ENCODE data around the gene DNAJC1. TPM values are rescaled to one million over a fixed set of nuclear protein-coding genes. Genes with fewer than 3 reads are reported as not detected.

The DNAJC1 gene
- total and polyA plus RNA-seq, 3 donors from 2014 or later, result 16.7 to 59.6 (median 59.0) TPM

- H3K9me3 ChIP-seq, result no peaks in the 10 kb centered on the region
- H3K4me3 ChIP-seq, result no peak overlapping the region
- intact Hi-C loops (cut with DNase I; ENCODE audit: low total_unique reads), result no loop called here
- TF ChIP-seq POLR2A (IDR thresholded peaks at IDR 0.05) (no peak), CTCF (IDR thresholded peaks at IDR 0.05) (no peak)
- H3K27me3 ChIP-seq, result no peaks in the 10 kb centered on the region
- H3K36me3 ChIP-seq (ENCODE audit: low read depth, missing control alignments), result no peaks in the 10 kb centered on the region
- no peak overlapping the region for H3K27ac ChIP-seq
- no peak for DNase-seq
- WGBS, 2 donors, result 71 to 77% methylated on average over 3 of the region's 3 CpGs
- H3K4me1 ChIP-seq, result no peaks in the 10 kb centered on the region
Measured at GRCh38 chr10:21749788-21750187, 253.7 kb downstream of the DNAJC1 start.

- intact Hi-C loops (cut with DNase I; ENCODE audit: low total_unique reads), result no loop called here
Measured at GRCh38 chr10:21747809-21748208, 255.7 kb downstream of the DNAJC1 start.

GRCh38 chr10:21746118-21746517 is 257.4 kb downstream of the DNAJC1 start:
- no peaks in the 10 kb centered on the region for H3K4me1 ChIP-seq
- H3K9me3 ChIP-seq, result no peaks in the 10 kb centered on the region
- no peak overlapping the region for H3K27ac ChIP-seq
- DNase-seq, result no peak
- H3K36me3 ChIP-seq (ENCODE audit: low read depth, missing control alignments), result no peaks in the 10 kb centered on the region
- no peak for TF ChIP-seq POLR2A (IDR thresholded peaks at IDR 0.05)
- TF ChIP-seq CTCF (IDR thresholded peaks at IDR 0.05), result no peak
- 90 to 94% methylated on average over 6 of the region's 6 CpGs for WGBS, 2 donors
- intact Hi-C loops (cut with DNase I; ENCODE audit: low total_unique reads), result no loop called here
- H3K4me3 ChIP-seq, result no peak overlapping the region
- no peaks in the 10 kb centered on the region for H3K27me3 ChIP-seq

More at GRCh38 chr10:21747809-21748208, 255.7 kb downstream of the DNAJC1 start:
- 84 to 94% methylated on average over 4 of the region's 4 CpGs for WGBS, 2 donors
- Histone ChIP-seq H3K4me3 (no peak overlapping the region), H3K27me3 (no peaks in the 10 kb centered on the region), H3K27ac (no peak overlapping the region), H3K9me3 (no peaks in the 10 kb centered on the region), H3K36me3 (ENCODE audit: low read depth, missing control alignments) (no peaks in the 10 kb centered on the region), H3K4me1 (no peaks in the 10 kb centered on the region)
- no peak for TF ChIP-seq CTCF (IDR thresholded peaks at IDR 0.05)
- TF ChIP-seq POLR2A (IDR thresholded peaks at IDR 0.05), result no peak
- no peak for DNase-seq

- 84 to 91% methylated on average over 11 of the region's 11 CpGs for WGBS, 2 donors
- no peaks in the 10 kb centered on the region for H3K4me1 ChIP-seq
- H3K36me3 ChIP-seq (ENCODE audit: low read depth, missing control alignments), result no peaks in the 10 kb centered on the region
Measured at GRCh38 chr10:21744223-21744622, 259.3 kb downstream of the DNAJC1 start.

More at GRCh38 chr10:21744223-21744622, 259.3 kb downstream of the DNAJC1 start:
- H3K27ac ChIP-seq, result no peak overlapping the region
- TF ChIP-seq POLR2A (IDR thresholded peaks at IDR 0.05) (no peak), CTCF (IDR thresholded peaks at IDR 0.05) (no peak)
- no peaks in the 10 kb centered on the region for H3K27me3 ChIP-seq
- no peaks in the 10 kb centered on the region for H3K9me3 ChIP-seq
- DNase-seq, result no peak
- intact Hi-C loops (cut with DNase I; ENCODE audit: low total_unique reads), result no loop called here
- no peak overlapping the region for H3K4me3 ChIP-seq
